Activated CD8-positive, alpha-beta T cell treated with anti-CD3 and anti-CD28 coated beads for 36 hours (primary cell): Measurements from ENCODE around the gene VDAC1. TPM values are rescaled to one million over a fixed set of nuclear protein-coding genes. Genes with fewer than 3 reads are reported as not detected.

Source experiments
- ATAC-seq: fragments of 200-7000 bp; cut with Tn5 transposase; one replicate; pipeline ENCODE4 v1.10.0; 2021; ENCODE audit warnings: mild to moderate bottlenecking, moderate library complexity
- CTCF ChIA-PET: fragments of 350-600 bp; sonication (Branson Sonifier 250); formaldehyde crosslinking; loops from one replicate; lab custom pipeline; 2021; ENCODE audit warnings: antibody characterized with exemption; lab: Charles Lee
- POLR2A ChIA-PET: fragments of 350-600 bp; sonication (Branson Sonifier 250); formaldehyde crosslinking; loops from one replicate; lab custom pipeline; 2021; ENCODE audit warnings: antibody characterized with exemption; lab: Charles Lee
- DNase-seq: peaks from one replicate; pipeline ENCODE4 v3.0.0-alpha.2; 2020
- H3K27ac Mint-ChIP-seq: one replicate; pipeline ENCODE4 v1.8.0; 2021; ENCODE audit warnings: mild to moderate bottlenecking, mixed read lengths
- H3K27me3 Mint-ChIP-seq: one replicate; pipeline ENCODE4 v1.8.0; 2021; ENCODE audit warnings: mixed read lengths
- H3K36me3 Mint-ChIP-seq: one replicate; pipeline ENCODE4 v1.8.0; 2021; ENCODE audit warnings: low read depth, mixed read lengths
- H3K4me1 Mint-ChIP-seq: one replicate; pipeline ENCODE4 v1.8.0; 2021; ENCODE audit warnings: low read depth, mixed read lengths
- H3K4me3 Mint-ChIP-seq: one replicate; pipeline ENCODE4 v1.8.0; 2021; ENCODE audit warnings: mild to moderate bottlenecking, moderate library complexity, mixed read lengths
- H3K9me3 Mint-ChIP-seq: one replicate; pipeline ENCODE4 v1.8.0; 2021; ENCODE audit warnings: mixed read lengths
- CTCF ChIP-seq: fragments of 200-600 bp; IDR thresholded peaks from one replicate; pipeline ENCODE4 v1.8.0; 2022; ENCODE audit warnings: antibody characterized with exemption, mild to moderate bottlenecking
- intact Hi-C: fragments of 100-400 bp; cut with micrococcal nuclease; formaldehyde crosslinking; loops from one replicate; pipeline ENCODE4 v1.10.0; 2022
- total RNA-seq, 2 experiments: library from RNA; stranded (reverse); gene quantifications; one replicate each; pipeline ENCODE4 v1.2.3, GENCODE V29; 2021

Gene VDAC1
- total RNA-seq, 2 experiments from 2014 or later: 481 to 484 TPM

GRCh38 chr5:133983674-133984073 is 21.1 kb downstream of the VDAC1 start:
- intact Hi-C loops: no loop called here
- ATAC-seq: no peak

GRCh38 chr5:133981714-133982113 is 23.1 kb downstream of the VDAC1 start:
- no peak for TF ChIP-seq CTCF
- Mint-ChIP-seq H3K4me1 (peaks cover 16% of the 10 kb centered on the region), H3K27ac (peak overlapping the region; percentile 61), H3K9me3 (no peaks in the 10 kb centered on the region), H3K4me3 (no peak overlapping the region), H3K36me3 (peaks cover 66% of the 10 kb centered on the region), H3K27me3 (no peaks in the 10 kb centered on the region)
- DNase-seq (no peak), ATAC-seq (peak; percentile 37)
- POLR2A ChIA-PET: interaction anchor here (0.6 to 1.0 kb wide), 4 partner anchors 10 to 834 kb away, joined by 3 to 4 read pairs (median 3); no protein-coding TSS in a partner anchor
- CTCF ChIA-PET: interaction anchor here (0.6 to 2.0 kb wide), 8 partner anchors 11 to 67 kb away, joined by 3 to 6 read pairs (median 4); no protein-coding TSS in a partner anchor
- intact Hi-C loops: no loop called here

More at GRCh38 chr5:133983674-133984073, 21.1 kb downstream of the VDAC1 start:
- Mint-ChIP-seq H3K9me3 (no peaks in the 10 kb centered on the region), H3K27me3 (no peaks in the 10 kb centered on the region), H3K4me3 (no peak overlapping the region), H3K36me3 (peaks cover 64% of the 10 kb centered on the region), H3K27ac (no peak overlapping the region), H3K4me1 (peaks cover 8% of the 10 kb centered on the region)
- DNase-seq: no peak
- CTCF ChIA-PET: interaction anchor here (0.9 to 1.3 kb wide), 3 partner anchors 13 to 157 kb away, joined by 3 to 4 read pairs (median 3); no protein-coding TSS in a partner anchor
- no peak for TF ChIP-seq CTCF
- POLR2A ChIA-PET: interaction anchor here (1.0 to 5.1 kb wide), 3 partner anchors 9 to 20 kb away, joined by 3 to 22 read pairs (median 7); no protein-coding TSS in a partner anchor

GRCh38 chr5:133980652-133981051 is 24.1 kb downstream of the VDAC1 start:
- H3K27me3 Mint-ChIP-seq: no peaks in the 10 kb centered on the region
- H3K4me3 Mint-ChIP-seq: no peak overlapping the region
- H3K9me3 Mint-ChIP-seq: no peaks in the 10 kb centered on the region
- peaks cover 16% of the 10 kb centered on the region for H3K4me1 Mint-ChIP-seq
- TF ChIP-seq CTCF: no peak
- ChIA-PET CTCF (interaction anchor here (1.0 to 2.1 kb wide), 11 partner anchors 10 to 234 kb away, joined by 3 to 9 read pairs (median 4); no protein-coding TSS in a partner anchor), POLR2A (interaction anchor here (0.6 to 1.6 kb wide), 2 partner anchors 9 to 23 kb away, joined by 3 to 6 read pairs; no protein-coding TSS in a partner anchor)
- H3K27ac Mint-ChIP-seq: no peak overlapping the region
- H3K36me3 Mint-ChIP-seq: peaks cover 62% of the 10 kb centered on the region
- DNase-seq: no peak
- intact Hi-C loops: no loop called here
- no peak for ATAC-seq

- H3K9me3 Mint-ChIP-seq: no peaks in the 10 kb centered on the region
Observed at GRCh38 chr5:133978943-133979342, 25.8 kb downstream of the VDAC1 start.

More at GRCh38 chr5:133978943-133979342, 25.8 kb downstream of the VDAC1 start:
- intact Hi-C loops: no loop called here
- ChIA-PET POLR2A (interaction anchor here (0.7 to 1.3 kb wide), 2 partner anchors 8 to 13 kb away, joined by 3 to 6 read pairs; no protein-coding TSS in a partner anchor), CTCF (interaction anchor here (0.8 to 3.3 kb wide), 10 partner anchors 9 to 169 kb away, joined by 3 to 20 read pairs (median 4); partner anchors contain the start of gene C5orf15)
- H3K27me3 Mint-ChIP-seq: no peaks in the 10 kb centered on the region
- H3K4me3 Mint-ChIP-seq: no peak overlapping the region
- no peak overlapping the region for H3K27ac Mint-ChIP-seq
- peaks cover 58% of the 10 kb centered on the region for H3K36me3 Mint-ChIP-seq
- ATAC-seq (no peak), DNase-seq (no peak)
- no peak for TF ChIP-seq CTCF
- peaks cover 16% of the 10 kb centered on the region for H3K4me1 Mint-ChIP-seq
